ENCODE data around the gene SF3B5.

- peak in 1 of 2 donors; percentile 30 for TF ChIP-seq CTCF (conservative IDR thresholded peaks at IDR 0.05 in 1 of 2, IDR thresholded peaks at IDR 0.05 in 1 of 2; ENCODE audit: extremely low read depth in 1 of 2, insufficient read depth in 1 of 2, low read depth in 1 of 2, low read length in 2 of 2)
- no peak for TF ChIP-seq EZH2 (IDR thresholded peaks at IDR 0.05; ENCODE audit: borderline replicate concordance, low read length)
Observed at GRCh38 chr6:144063744-144064401, 31.5 kb downstream of the SF3B5 start.

Data from mammary epithelial cell (primary cell).